T-cell (primary cell): Measurements from ENCODE around the gene LAG3. TPM values are rescaled to one million over a fixed set of nuclear protein-coding genes. Genes with fewer than 3 reads are reported as not detected.

Experiments used
- ATAC-seq, 4 experiments: fragments of 200-7000 bp in 3 of 4; fragments of 150-1000 bp in 1 of 4; cut with Tn5 transposase; replicated peaks in 1 of 4; 1 replicate in 3 of 4; 2 replicates in 1 of 4; pipeline ENCODE4 v1.10.0; 2021; ENCODE audit warnings: moderate library complexity in 3 of 4, mild to moderate bottlenecking in 2 of 4, moderate number of reproducible peaks in 1 of 4
- CTCF ChIA-PET, 2 donors: fragments of 300-600 bp; sonication (Branson Sonifier 250); formaldehyde crosslinking; loops; one replicate each; lab custom pipeline; 2022; ENCODE audit warnings: antibody characterized with exemption in 2 of 2; lab: Charles Lee
- POLR2A ChIA-PET, 2 donors: fragments of 300-600 bp; sonication (Branson Sonifier 250); formaldehyde crosslinking; loops; one replicate each; lab custom pipeline; 2022; ENCODE audit warnings: antibody characterized with exemption in 2 of 2; lab: Charles Lee
- DNase-seq, 35 experiments: peaks; one replicate each; pipeline versions ENCODE4 v3.0.0 to v3.0.0-alpha.2; 2013 to 2023
- H3K27ac ChIP-seq: one replicate; pipeline ENCODE4 v1.5.1; 2013; ENCODE audit warnings: low read length
- H3K27me3 ChIP-seq, 2 experiments: replicated peaks in 1 of 2; 1 replicate in 1 of 2; 2 replicates in 1 of 2; pipeline versions ENCODE4 v1.6.1 to v1.7.0; 2013; ENCODE audit warnings: low read length in 1 of 2, mixed read lengths in 1 of 2; ENCODE audit not compliant: control insufficient read depth in 2 of 2, insufficient read depth in 2 of 2; ENCODE audit errors: extremely low read depth in 1 of 2
- H3K36me3 ChIP-seq, 2 donors: 1 replicate in 1 of 2; 2 replicates in 1 of 2; pipeline versions ENCODE4 v1.6.1 to v1.7.0; 2013; ENCODE audit warnings: low read length in 1 of 2; ENCODE audit not compliant: control insufficient read depth in 2 of 2, insufficient read depth in 1 of 2; ENCODE audit errors: extremely low read depth in 1 of 2
- H3K4me1 ChIP-seq, 2 experiments: 1 replicate in 1 of 2; 2 replicates in 1 of 2; pipeline versions ENCODE4 v1.6.1 to v1.7.0; 2013; ENCODE audit warnings: low read length in 2 of 2, mixed read lengths in 1 of 2; ENCODE audit not compliant: insufficient read depth in 2 of 2, control insufficient read depth in 1 of 2; ENCODE audit errors: extremely low read depth in 1 of 2
- H3K4me3 ChIP-seq, 2 donors: 1 replicate in 1 of 2; 2 replicates in 1 of 2; pipeline versions ENCODE4 v1.5.1 to v1.7.0; 2013; ENCODE audit warnings: mild to moderate bottlenecking in 2 of 2, low read length in 1 of 2, moderate library complexity in 1 of 2; ENCODE audit not compliant: control insufficient read depth in 1 of 2; ENCODE audit errors: extremely low read depth in 1 of 2
- H3K9me3 ChIP-seq: 2 replicates; pipeline ENCODE4 v1.7.0; 2013
- H3K27ac Mint-ChIP-seq, 2 donors: one replicate each; pipeline ENCODE4 v1.8.0; 2020 to 2021; ENCODE audit warnings: mild to moderate bottlenecking in 2 of 2, mixed read lengths in 2 of 2
- H3K27me3 Mint-ChIP-seq, 2 donors: one replicate each; pipeline ENCODE4 v1.8.0; 2021 to 2022; ENCODE audit warnings: mixed read lengths in 2 of 2
- H3K36me3 Mint-ChIP-seq: one replicate; pipeline ENCODE4 v1.8.0; 2021; ENCODE audit warnings: mixed read lengths
- H3K4me1 Mint-ChIP-seq, 3 donors: one replicate each; pipeline ENCODE4 v1.8.0; 2020 to 2022; ENCODE audit warnings: mixed read lengths in 3 of 3, mild to moderate bottlenecking in 1 of 3
- H3K4me3 Mint-ChIP-seq, 3 donors: one replicate each; pipeline ENCODE4 v1.8.0; 2020 to 2022; ENCODE audit warnings: mild to moderate bottlenecking in 3 of 3, mixed read lengths in 3 of 3, moderate library complexity in 3 of 3
- H3K9me3 Mint-ChIP-seq, 3 donors: one replicate each; pipeline ENCODE4 v1.8.0; 2020 to 2022; ENCODE audit warnings: mixed read lengths in 3 of 3
- WGBS: methylation state at CpG from one replicate; pipeline ENCODE4 v1.1.5; 2013; ENCODE audit warnings: missing lambda C conversion rate; ENCODE audit not compliant: insufficient coverage; 5-methylcytosine and 5-hydroxymethylcytosine counted together
- total RNA-seq, 35 experiments: library from RNA in 6 of 35; stranded (reverse) in 6 of 35; fragments of 120-200 nt in 1 of 35; gene quantifications; one replicate each; pipeline versions ENCODE4 v1.2.1 to v1.2.4 and lab custom pipeline; 2013 to 2026

Gene LAG3
- total RNA-seq, 5 donors from 2014 or later (not counting 1 experiment from before 2014, with no cell fraction given): 3.7 to 10.6 (median 7.3) TPM

GRCh38 chr12:6771509-6772330, 600 bp upstream of the LAG3 start:
- POLR2A ChIA-PET: interaction anchor here (0.6 kb wide), 2 partner anchors 27 to 83 kb away, joined by 3 to 8 read pairs; no protein-coding TSS in a partner anchor
- Histone ChIP-seq H3K27me3 (peaks cover 0 to 72% of the 10 kb centered on the region in 2 experiments), H3K27ac (peak overlapping the region; percentile 35), H3K36me3 (no peaks in the 10 kb centered on the region), H3K9me3 (no peaks in the 10 kb centered on the region), H3K4me1 (peaks cover 9 to 77% of the 10 kb centered on the region in 2 experiments), H3K4me3 (peak overlapping the region in 1 of 2 donors; percentile 54)
- peak overlapping the region; percentile 54 to 79 (median 67) for H3K4me3 Mint-ChIP-seq
- peaks cover 34 to 54% of the 10 kb centered on the region in 2 donors for H3K27me3 Mint-ChIP-seq
- peak overlapping the region; percentile 69 to 87 for H3K27ac Mint-ChIP-seq
- DNase-seq (no peak), ATAC-seq (no peak)
- 48% methylated on average over 4 of the region's 12 CpGs for WGBS
- no peaks in the 10 kb centered on the region for H3K9me3 Mint-ChIP-seq
- CTCF ChIA-PET: interaction anchor here (0.6 to 1.5 kb wide), 7 partner anchors 9 to 351 kb away, joined by 3 to 6 read pairs (median 3); no protein-coding TSS in a partner anchor
- peaks cover 46 to 72% (median 55%) of the 10 kb centered on the region in 3 donors for H3K4me1 Mint-ChIP-seq
- no peaks in the 10 kb centered on the region for H3K36me3 Mint-ChIP-seq

GRCh38 chr12:6772726-6773589, 638 bp downstream of the LAG3 start:
- Histone ChIP-seq H3K36me3 (no peaks in the 10 kb centered on the region), H3K27me3 (peaks cover 0 to 68% of the 10 kb centered on the region in 2 experiments), H3K4me1 (peaks cover 9 to 69% of the 10 kb centered on the region in 2 experiments), H3K9me3 (no peaks in the 10 kb centered on the region), H3K27ac (peak overlapping the region; percentile 61), H3K4me3 (peak overlapping the region in 1 of 2 donors; percentile 54)
- peaks cover 23 to 46% of the 10 kb centered on the region in 2 donors for H3K27me3 Mint-ChIP-seq
- ATAC-seq (no peak), DNase-seq (no peak)
- CTCF ChIA-PET: no interaction called here
- H3K36me3 Mint-ChIP-seq: no peaks in the 10 kb centered on the region
- H3K9me3 Mint-ChIP-seq: no peaks in the 10 kb centered on the region
- peak overlapping the region; percentile 46 to 84 for H3K27ac Mint-ChIP-seq
- POLR2A ChIA-PET: no interaction called here
- WGBS: 44% methylated on average over 16 of the region's 21 CpGs
- H3K4me3 Mint-ChIP-seq: peak overlapping the region; percentile 67 to 79 (median 73)
- H3K4me1 Mint-ChIP-seq: peaks cover 38 to 62% (median 44%) of the 10 kb centered on the region in 3 donors

- CTCF ChIA-PET: interaction anchor here (0.9 to 1.4 kb wide), 5 partner anchors 16 to 77 kb away, joined by 3 to 6 read pairs (median 5); partner anchors contain the start of genes CDCA3 (in 1 of the 2), COPS7A (in 1 of the 2) and MLF2 (in 1 of the 2)
- peaks cover 46 to 62% (median 50%) of the 10 kb centered on the region in 3 donors for H3K4me1 Mint-ChIP-seq
Observed at GRCh38 chr12:6773590-6774351, 1.5 kb downstream of the LAG3 start.

GRCh38 chr12:6774499-6775062, 2.3 kb downstream of the LAG3 start:
- ChIA-PET POLR2A (interaction anchor here in 1 of 2 donors (0.5 kb wide), 1 partner anchor 25 kb away, joined by 4 read pairs; no protein-coding TSS in a partner anchor), CTCF (interaction anchor here (0.6 to 1.7 kb wide), 9 partner anchors 8 to 86 kb away, joined by 3 to 6 read pairs (median 5); partner anchors contain the start of genes MLF2 (in 2 of the 2), CDCA3 (in 1 of the 2), COPS7A (in 1 of the 2) and PTMS (in 1 of the 2))
- peak; percentile 24 to 55 (median 39) for ATAC-seq
- Mint-ChIP-seq H3K4me1 (peaks cover 53 to 66% (median 58%) of the 10 kb centered on the region in 3 donors), H3K4me3 (peak overlapping the region; percentile 76 to 79 (median 76)), H3K27me3 (peaks cover 12 to 43% of the 10 kb centered on the region in 2 donors), H3K9me3 (no peaks in the 10 kb centered on the region), H3K36me3 (no peaks in the 10 kb centered on the region), H3K27ac (peak overlapping the region; percentile 90)
- 48% methylated on average over 15 of the region's 15 CpGs for WGBS
- no peaks in the 10 kb centered on the region for H3K36me3 ChIP-seq
- H3K27me3 ChIP-seq: peaks cover 0 to 57% of the 10 kb centered on the region in 2 experiments
- H3K4me1 ChIP-seq: peaks cover 11 to 76% of the 10 kb centered on the region in 2 experiments
- H3K27ac ChIP-seq: peak overlapping the region; percentile 85
- peak in 27 of 35 experiments; percentile 27 to 75 (median 47) for DNase-seq
- H3K4me3 ChIP-seq: peak overlapping the region in 1 of 2 donors; percentile 51
- no peaks in the 10 kb centered on the region for H3K9me3 ChIP-seq

More at GRCh38 chr12:6773590-6774351, 1.5 kb downstream of the LAG3 start:
- 8% methylated on average over 41 of the region's 60 CpGs for WGBS
- H3K27me3 Mint-ChIP-seq: peaks cover 15 to 44% of the 10 kb centered on the region in 2 donors
- H3K4me3 Mint-ChIP-seq: peak overlapping the region; percentile 76 to 79 (median 76)
- Histone ChIP-seq H3K4me3 (peak overlapping the region in 1 of 2 donors; percentile 54), H3K36me3 (no peaks in the 10 kb centered on the region), H3K4me1 (peaks cover 9 to 70% of the 10 kb centered on the region in 2 experiments), H3K9me3 (no peaks in the 10 kb centered on the region), H3K27ac (peak overlapping the region; percentile 85), H3K27me3 (peaks cover 0 to 61% of the 10 kb centered on the region in 2 experiments)
- DNase-seq (peak in 1 of 35 experiments; percentile 40), ATAC-seq (peak; percentile 16 to 41 (median 36))
- peak overlapping the region; percentile 90 for H3K27ac Mint-ChIP-seq
- POLR2A ChIA-PET: interaction anchor here in 1 of 2 donors (0.5 kb wide), 1 partner anchor 25 kb away, joined by 4 read pairs; no protein-coding TSS in a partner anchor
- H3K9me3 Mint-ChIP-seq: no peaks in the 10 kb centered on the region
- H3K36me3 Mint-ChIP-seq: no peaks in the 10 kb centered on the region
